Measurements from ENCODE around the gene UMODL1.

DNA sequence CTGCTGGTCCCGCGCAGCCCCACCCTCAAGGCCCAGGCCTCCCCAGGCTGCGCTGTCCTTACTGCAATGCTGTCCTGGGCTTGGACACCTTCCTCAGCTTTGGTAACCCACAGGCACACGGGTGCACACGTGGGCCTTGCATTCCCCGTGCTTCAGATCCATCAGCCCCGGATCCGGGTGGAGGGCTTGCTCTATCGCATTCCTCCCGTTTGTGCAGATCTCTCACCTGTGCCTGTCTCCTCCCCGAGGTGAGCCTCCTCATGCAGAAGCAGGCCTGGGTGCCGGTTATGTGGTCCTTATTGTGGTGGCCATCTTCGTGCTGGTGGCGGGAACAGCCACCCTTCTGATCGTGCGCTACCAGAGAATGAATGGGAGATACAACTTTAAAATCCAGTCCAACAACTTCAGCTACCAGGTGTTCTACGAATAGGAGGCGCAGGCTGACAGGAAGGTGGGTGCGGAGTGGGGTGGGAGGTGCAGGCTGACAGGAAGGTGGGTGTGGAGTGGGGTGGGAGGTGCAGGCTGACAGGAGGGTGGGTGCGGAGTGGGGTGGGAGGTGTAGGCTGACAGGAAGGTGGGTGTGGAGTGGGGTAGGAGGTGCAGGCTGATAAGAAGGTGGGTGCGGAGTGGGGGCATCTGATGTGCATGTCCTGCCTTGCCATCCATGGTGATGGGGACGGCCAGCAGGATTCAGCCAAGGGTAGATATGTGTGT, 66.2 kb downstream of the UMODL1 start:
- TF ChIP-seq, protein P1, sequence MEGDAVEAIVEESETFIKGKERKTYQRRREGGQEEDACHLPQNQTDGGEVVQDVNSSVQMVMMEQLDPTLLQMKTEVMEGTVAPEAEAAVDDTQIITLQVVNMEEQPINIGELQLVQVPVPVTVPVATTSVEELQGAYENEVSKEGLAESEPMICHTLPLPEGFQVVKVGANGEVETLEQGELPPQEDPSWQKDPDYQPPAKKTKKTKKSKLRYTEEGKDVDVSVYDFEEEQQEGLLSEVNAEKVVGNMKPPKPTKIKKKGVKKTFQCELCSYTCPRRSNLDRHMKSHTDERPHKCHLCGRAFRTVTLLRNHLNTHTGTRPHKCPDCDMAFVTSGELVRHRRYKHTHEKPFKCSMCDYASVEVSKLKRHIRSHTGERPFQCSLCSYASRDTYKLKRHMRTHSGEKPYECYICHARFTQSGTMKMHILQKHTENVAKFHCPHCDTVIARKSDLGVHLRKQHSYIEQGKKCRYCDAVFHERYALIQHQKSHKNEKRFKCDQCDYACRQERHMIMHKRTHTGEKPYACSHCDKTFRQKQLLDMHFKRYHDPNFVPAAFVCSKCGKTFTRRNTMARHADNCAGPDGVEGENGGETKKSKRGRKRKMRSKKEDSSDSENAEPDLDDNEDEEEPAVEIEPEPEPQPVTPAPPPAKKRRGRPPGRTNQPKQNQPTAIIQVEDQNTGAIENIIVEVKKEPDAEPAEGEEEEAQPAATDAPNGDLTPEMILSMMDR (conservative IDR thresholded peaks at IDR 0.05) = no peak
- no peak for TF ChIP-seq ZFX (IDR thresholded peaks at IDR 0.05)
